Measurements from ENCODE around the gene TMEM53. TPM values are rescaled to one million over a fixed set of nuclear protein-coding genes. Genes with fewer than 3 reads are reported as not detected.

Gene TMEM53
- polyA plus RNA-seq, 1 of the 3 experiments (the other 2 are of a cell fraction): 14.9 TPM

GRCh38 chr1:44609412-44609767 is 64.9 kb downstream of the TMEM53 start:
- H3K27ac ChIP-seq (ENCODE audit: low read depth in 2 of 2, low read length in 1 of 2): no peak overlapping the region
- no peaks in the 10 kb centered on the region for H3F3A ChIP-seq (replicated peaks; ENCODE audit: insufficient read depth)
- WGBS (ENCODE audit: low lambda C conversion rate): 35% methylated on average over 6 of the region's 10 CpGs
- no peak overlapping the region for H2AFZ ChIP-seq (ENCODE audit: low read depth)
- H3K27me3 ChIP-seq (ENCODE audit: insufficient read depth): no peaks in the 10 kb centered on the region
- ChIA-PET POLR2A (interaction anchor here (0.6 to 1.5 kb wide), 3 partner anchors 44 to 121 kb away, joined by 3 read pairs; no protein-coding TSS in a partner anchor), CTCF (interaction anchor here (0.6 to 6.9 kb wide), 29 partner anchors 8 to 211 kb away, joined by 3 to 150 read pairs (median 5); partner anchors contain the start of genes ARMH1 and TMEM53)
- peak; percentile 76 for DNase-seq
- H3K79me2 ChIP-seq (ENCODE audit: insufficient read depth): no peaks in the 10 kb centered on the region
- H3K9ac ChIP-seq: no peak overlapping the region
- H3K4me2 ChIP-seq: no peak overlapping the region
- peaks cover 0 to 3% of the 10 kb centered on the region in 2 experiments; a peak in 2 of 4 replicates for H3K4me1 ChIP-seq (ENCODE audit: control insufficient read depth in 1 of 2, insufficient read depth in 2 of 2, low read depth in 1 of 2, low read length in 1 of 2)
- H3K9me3 ChIP-seq: no peaks in the 10 kb centered on the region
- TF ChIP-seq RAD21 (IDR thresholded peaks at IDR 0.05; ENCODE audit: low read length): peak; percentile 78
- TF ChIP-seq POLR2AphosphoS5 (IDR thresholded peaks at IDR 0.05; ENCODE audit: low read depth, low read length): no peak
- TF ChIP-seq RXRA (IDR thresholded peaks at IDR 0.05; ENCODE audit: borderline replicate concordance, low read depth): no peak
- TF ChIP-seq GABPA (IDR thresholded peaks at IDR 0.05; ENCODE audit: low read depth): no peak
- TF ChIP-seq TCF12 (IDR thresholded peaks at IDR 0.05): no peak
- peak; percentile 79 for TF ChIP-seq SMC3 (IDR thresholded peaks at IDR 0.05; ENCODE audit: low read depth, low read length)
- no peak for TF ChIP-seq MXI1 (IDR thresholded peaks at IDR 0.05; ENCODE audit: low read depth, low read length)
- no peak for TF ChIP-seq PBX3 (IDR thresholded peaks at IDR 0.05)
- TF ChIP-seq CTCF (IDR thresholded peaks at IDR 0.05): peak; percentile 59
- no peak for TF ChIP-seq MEF2A (IDR thresholded peaks at IDR 0.05; ENCODE audit: borderline replicate concordance, low read depth)
- no peak for TF ChIP-seq JUND (IDR thresholded peaks at IDR 0.05)
- TF ChIP-seq MAX (IDR thresholded peaks at IDR 0.05; ENCODE audit: low read depth): no peak
- no peak for TF ChIP-seq ELF1 (IDR thresholded peaks at IDR 0.05)
- no peaks in the 10 kb centered on the region for H3K9me2 ChIP-seq
- H3K4me3 ChIP-seq (ENCODE audit: low read depth in 2 of 2, low read length in 1 of 2): no peak overlapping the region
- no peaks in the 10 kb centered on the region for H3K36me3 ChIP-seq (replicated peaks in 1 of 2; ENCODE audit: control insufficient read depth in 1 of 2, insufficient read depth in 2 of 2, low read length in 1 of 2)
- no peaks in the 10 kb centered on the region for H4K20me1 ChIP-seq (ENCODE audit: insufficient read depth)

- H3F3A ChIP-seq (replicated peaks; ENCODE audit: insufficient read depth): no peaks in the 10 kb centered on the region
- TF ChIP-seq USF2 (IDR thresholded peaks at IDR 0.05; ENCODE audit: borderline replicate concordance, low read depth, low read length) (no peak), CTCF (IDR thresholded peaks at IDR 0.05) (peak; percentile 37; the same call in 1 of the 2 replicates)
- no peaks in the 10 kb centered on the region for H4K20me1 ChIP-seq (ENCODE audit: insufficient read depth)
- H3K4me3 ChIP-seq (ENCODE audit: low read depth in 2 of 2, low read length in 1 of 2): no peak overlapping the region
- peaks cover 0 to 15% of the 10 kb centered on the region in 2 experiments; a peak in 2 of 4 replicates for H3K4me1 ChIP-seq (ENCODE audit: control insufficient read depth in 1 of 2, insufficient read depth in 2 of 2, low read depth in 1 of 2, low read length in 1 of 2)
- no peaks in the 10 kb centered on the region for H3K9me2 ChIP-seq
- no peaks in the 10 kb centered on the region for H3K79me2 ChIP-seq (ENCODE audit: insufficient read depth)
- 49% methylated on average over 6 of the region's 6 CpGs for WGBS (ENCODE audit: low lambda C conversion rate)
- H3K27ac ChIP-seq (ENCODE audit: low read depth in 2 of 2, low read length in 1 of 2): no peak overlapping the region
- H3K4me2 ChIP-seq: no peak overlapping the region
- no peak overlapping the region for H2AFZ ChIP-seq (ENCODE audit: low read depth)
- no peak for DNase-seq
- H3K9ac ChIP-seq: no peak overlapping the region
- CTCF ChIA-PET: interaction anchor here (0.7 to 6.9 kb wide), 19 partner anchors 9 to 72 kb away, joined by 3 to 150 read pairs (median 5); partner anchors contain the start of genes ARMH1 and TMEM53
- H3K36me3 ChIP-seq (replicated peaks in 1 of 2; ENCODE audit: control insufficient read depth in 1 of 2, insufficient read depth in 2 of 2, low read length in 1 of 2): no peaks in the 10 kb centered on the region
- no peaks in the 10 kb centered on the region for H3K9me3 ChIP-seq
- POLR2A ChIA-PET: no interaction called here
- H3K27me3 ChIP-seq (ENCODE audit: insufficient read depth): peaks cover 3% of the 10 kb centered on the region; the same call in 1 of the 2 replicates
Observed at GRCh38 chr1:44608141-44608540, 66.1 kb downstream of the TMEM53 start.
